OCI-LY7 (cell line): ENCODE measurements around the gene PCDHB14.
"Not testable (repeated sequence)": the region's sequence is repeated elsewhere in the genome, so short reads cannot be mapped to it uniquely, and the experiment has no call there.

Source experiments
- EZH2phosphoT487 ChIP-seq: fragments of 200-600 bp; sonication (generic); IDR thresholded peaks from 2 replicates; pipeline ENCODE4 v1.6.1; 2018; ENCODE audit warnings: low read depth, borderline replicate concordance, mild to moderate bottlenecking, mixed run types, antibody characterized with exemption, low read length, moderate library complexity, mixed read lengths
- TF ChIP-seq, protein P1 (sequence below): fragments of 200-600 bp; sonication (generic); conservative IDR thresholded peaks from 2 replicates; pipeline ENCODE4 v1.5.1; 2014; ENCODE audit warnings: mild to moderate bottlenecking, antibody characterized with exemption, low read length, moderate library complexity, mixed read lengths

DNA sequence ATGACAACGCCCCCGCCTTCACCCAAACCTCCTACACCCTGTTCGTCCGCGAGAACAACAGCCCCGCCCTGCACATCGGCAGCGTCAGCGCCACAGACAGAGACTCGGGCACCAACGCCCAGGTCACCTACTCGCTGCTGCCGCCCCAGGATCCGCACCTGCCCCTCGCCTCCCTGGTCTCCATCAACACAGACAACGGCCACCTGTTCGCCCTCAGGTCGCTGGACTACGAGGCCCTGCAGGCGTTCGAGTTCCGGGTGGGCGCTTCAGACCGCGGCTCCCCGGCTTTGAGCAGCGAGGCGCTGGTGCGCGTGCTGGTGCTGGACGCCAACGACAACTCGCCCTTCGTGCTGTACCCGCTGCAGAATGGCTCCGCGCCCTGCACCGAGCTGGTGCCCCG lies 43.8 kb upstream of the PCDHB14 start:
- TF ChIP-seq, protein P1, sequence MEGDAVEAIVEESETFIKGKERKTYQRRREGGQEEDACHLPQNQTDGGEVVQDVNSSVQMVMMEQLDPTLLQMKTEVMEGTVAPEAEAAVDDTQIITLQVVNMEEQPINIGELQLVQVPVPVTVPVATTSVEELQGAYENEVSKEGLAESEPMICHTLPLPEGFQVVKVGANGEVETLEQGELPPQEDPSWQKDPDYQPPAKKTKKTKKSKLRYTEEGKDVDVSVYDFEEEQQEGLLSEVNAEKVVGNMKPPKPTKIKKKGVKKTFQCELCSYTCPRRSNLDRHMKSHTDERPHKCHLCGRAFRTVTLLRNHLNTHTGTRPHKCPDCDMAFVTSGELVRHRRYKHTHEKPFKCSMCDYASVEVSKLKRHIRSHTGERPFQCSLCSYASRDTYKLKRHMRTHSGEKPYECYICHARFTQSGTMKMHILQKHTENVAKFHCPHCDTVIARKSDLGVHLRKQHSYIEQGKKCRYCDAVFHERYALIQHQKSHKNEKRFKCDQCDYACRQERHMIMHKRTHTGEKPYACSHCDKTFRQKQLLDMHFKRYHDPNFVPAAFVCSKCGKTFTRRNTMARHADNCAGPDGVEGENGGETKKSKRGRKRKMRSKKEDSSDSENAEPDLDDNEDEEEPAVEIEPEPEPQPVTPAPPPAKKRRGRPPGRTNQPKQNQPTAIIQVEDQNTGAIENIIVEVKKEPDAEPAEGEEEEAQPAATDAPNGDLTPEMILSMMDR: not testable (repeated sequence)
- TF ChIP-seq EZH2phosphoT487: not testable (repeated sequence)
